PC-3 (cell line): ENCODE measurements around the gene IGFLR1.

Experiments used
- CTCF ChIP-seq: fragments of 300-600 bp; sonication (generic); conservative IDR thresholded peaks from 2 replicates; pipeline ENCODE4 v1.5.1; 2017; ENCODE audit warnings: antibody characterized with exemption, low read depth, mild to moderate bottlenecking, low read length
- EZH2 ChIP-seq: fragments of 300-600 bp; sonication (generic); IDR thresholded peaks from one replicate; pipeline ENCODE4 v1.6.1; 2017; ENCODE audit warnings: antibody characterized with exemption, mild to moderate bottlenecking, low read length; ENCODE audit not compliant: unreplicated experiment

DNA sequence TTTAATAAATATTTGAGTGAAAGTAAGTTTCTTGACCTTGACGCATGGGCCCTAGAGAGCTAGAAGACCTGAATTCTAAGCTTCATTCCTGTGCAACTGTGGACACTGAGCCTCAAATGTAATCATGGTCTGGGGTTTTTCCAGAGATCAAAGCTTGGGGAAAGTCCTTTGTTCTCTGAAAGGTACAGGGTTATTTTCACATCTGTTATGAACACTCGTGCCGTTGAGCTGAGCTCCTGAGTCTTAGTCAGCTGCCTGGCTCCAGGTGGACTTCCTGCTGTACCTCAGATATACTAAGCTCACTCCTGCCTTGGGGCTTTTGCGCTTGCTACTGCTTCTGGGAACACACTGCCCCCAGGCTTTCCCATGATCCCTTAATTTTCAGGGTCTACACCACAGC, 45.4 kb downstream of the IGFLR1 start:
- TF ChIP-seq CTCF (no peak), EZH2 (no peak)
